NOMO-1 treated with dmso at 0.1 percent for 144 hours (cell line): ENCODE measurements around the gene AP5B1.

Experiments used
- DNase-seq: peaks from one replicate; lab custom pipeline; 2025; ENCODE audit not compliant: unreplicated experiment; lab: John Stamatoyannopoulos, UW

Gene AP5B1

GRCh38 chr11:65802841-65803240 is 22.1 kb upstream of the AP5B1 start:
- no peak for DNase-seq

DNA sequence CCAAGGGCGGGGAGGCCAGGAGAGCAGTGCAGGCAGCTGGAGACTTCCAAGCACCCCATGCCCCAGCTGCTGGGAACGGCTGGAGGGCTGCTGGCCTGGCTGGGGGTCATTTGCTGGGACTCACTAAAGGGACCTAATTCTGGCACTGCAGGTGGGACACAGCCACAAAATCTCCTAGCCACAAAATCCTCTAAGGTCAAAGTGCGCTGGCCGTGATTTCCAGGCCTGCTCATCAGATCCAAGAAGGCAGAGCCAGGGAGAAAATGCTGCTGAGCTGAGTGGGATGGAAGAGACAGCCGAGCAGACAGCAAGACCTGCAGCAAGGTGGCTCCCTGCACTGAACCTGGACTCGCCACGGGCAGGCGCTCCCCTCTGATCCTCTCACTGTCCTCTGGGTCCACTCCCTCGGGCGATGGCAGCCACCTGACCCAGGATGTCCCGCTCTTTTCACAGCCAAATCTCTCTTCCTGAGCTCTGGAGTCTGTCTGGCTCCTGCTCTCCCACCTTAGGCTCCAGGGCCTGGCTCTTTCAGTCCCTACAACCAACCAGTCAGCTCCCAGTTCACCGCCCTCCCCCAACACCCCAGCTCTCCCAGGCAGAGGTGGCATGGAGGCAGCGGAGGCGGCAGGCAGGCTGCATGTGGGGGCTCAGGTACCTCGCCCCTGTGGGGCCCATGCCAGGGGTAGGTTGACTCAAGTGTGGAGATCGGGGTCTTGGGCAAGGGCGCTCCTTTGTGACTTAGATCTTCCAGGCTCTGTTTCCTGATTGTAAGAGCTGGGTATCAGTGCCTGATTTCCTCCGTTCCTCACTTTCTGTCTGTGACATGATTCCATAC is 20.6 kb upstream of the AP5B1 start:
- no peak for DNase-seq

DNA sequence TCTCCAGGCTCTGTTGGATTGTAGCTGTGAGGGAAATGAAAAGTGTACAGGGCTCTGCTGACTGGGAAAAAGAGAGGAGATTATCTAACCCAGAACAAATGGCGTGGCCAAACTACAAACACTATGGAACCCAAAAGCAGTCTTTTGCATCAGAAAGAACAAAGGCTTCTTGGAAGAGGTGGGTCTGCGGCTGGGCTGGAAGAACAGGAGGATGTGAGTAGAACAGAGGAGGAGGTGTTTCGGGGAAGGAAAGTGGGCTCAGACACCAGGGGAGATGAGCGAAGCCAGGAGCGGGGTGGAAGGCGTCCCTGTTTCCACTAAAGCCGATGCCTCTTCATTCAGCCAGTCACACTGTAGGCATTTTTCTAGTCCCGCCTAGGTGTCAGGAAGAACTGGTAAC is 18.1 kb upstream of the AP5B1 start:
- DNase-seq, result no peak

DNA sequence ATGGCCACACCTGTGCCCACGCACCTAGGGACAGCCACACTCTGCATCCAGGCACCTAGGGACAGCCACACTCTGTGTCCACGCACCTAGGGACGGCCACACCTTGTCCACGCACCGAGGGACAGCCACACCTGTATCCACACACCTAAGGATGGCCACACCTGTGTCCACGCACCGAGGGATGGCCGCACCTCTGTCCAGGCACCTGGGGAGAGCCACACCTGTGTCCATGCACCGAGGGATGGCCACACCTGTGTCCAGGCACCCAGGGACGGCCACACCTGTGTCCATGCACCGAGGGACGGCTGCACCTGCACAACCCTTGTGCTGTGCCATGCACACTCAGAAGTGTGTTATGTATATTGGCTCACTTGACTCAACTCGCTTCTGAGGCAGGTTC is 16.9 kb upstream of the AP5B1 start:
- DNase-seq, result no peak

GRCh38 chr11:65796726-65797601 is 16.2 kb upstream of the AP5B1 start:
- DNase-seq, result no peak

- no peak for DNase-seq
These were observed 14.1 kb upstream of the AP5B1 start for GRCh38 chr11:65794570-65795510.

- DNase-seq, result no peak
These were observed 13.0 kb upstream of the AP5B1 start for GRCh38 chr11:65793625-65794400.

DNA sequence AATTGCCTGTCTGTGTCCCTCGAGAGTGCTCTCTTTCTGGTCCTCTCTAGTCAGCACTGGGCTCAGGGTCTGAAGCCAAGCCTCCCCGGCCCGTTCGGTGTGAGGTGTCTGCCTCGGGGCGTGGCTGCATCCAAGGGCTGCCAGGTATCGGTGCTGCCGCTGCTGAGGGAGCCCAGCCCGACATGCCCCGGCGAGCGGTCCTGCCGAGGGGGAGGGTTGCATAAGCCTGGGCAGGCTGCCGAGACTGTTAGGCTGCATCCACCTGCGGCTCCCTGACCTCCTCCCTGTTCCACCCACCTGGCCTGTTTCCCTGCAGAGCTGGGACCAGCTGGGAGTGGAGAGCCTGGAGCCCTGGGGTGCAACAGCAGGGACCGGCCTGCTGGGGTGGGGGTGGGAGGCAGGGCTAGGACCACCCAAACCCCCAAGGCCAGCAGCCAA is 12.4 kb upstream of the AP5B1 start:
- DNase-seq, result no peak

GRCh38 chr11:65792456-65792855 is 11.7 kb upstream of the AP5B1 start:
- DNase-seq, result no peak

GRCh38 chr11:65791719-65792213 is 11.0 kb upstream of the AP5B1 start:
- DNase-seq, result peak; percentile 90

DNA sequence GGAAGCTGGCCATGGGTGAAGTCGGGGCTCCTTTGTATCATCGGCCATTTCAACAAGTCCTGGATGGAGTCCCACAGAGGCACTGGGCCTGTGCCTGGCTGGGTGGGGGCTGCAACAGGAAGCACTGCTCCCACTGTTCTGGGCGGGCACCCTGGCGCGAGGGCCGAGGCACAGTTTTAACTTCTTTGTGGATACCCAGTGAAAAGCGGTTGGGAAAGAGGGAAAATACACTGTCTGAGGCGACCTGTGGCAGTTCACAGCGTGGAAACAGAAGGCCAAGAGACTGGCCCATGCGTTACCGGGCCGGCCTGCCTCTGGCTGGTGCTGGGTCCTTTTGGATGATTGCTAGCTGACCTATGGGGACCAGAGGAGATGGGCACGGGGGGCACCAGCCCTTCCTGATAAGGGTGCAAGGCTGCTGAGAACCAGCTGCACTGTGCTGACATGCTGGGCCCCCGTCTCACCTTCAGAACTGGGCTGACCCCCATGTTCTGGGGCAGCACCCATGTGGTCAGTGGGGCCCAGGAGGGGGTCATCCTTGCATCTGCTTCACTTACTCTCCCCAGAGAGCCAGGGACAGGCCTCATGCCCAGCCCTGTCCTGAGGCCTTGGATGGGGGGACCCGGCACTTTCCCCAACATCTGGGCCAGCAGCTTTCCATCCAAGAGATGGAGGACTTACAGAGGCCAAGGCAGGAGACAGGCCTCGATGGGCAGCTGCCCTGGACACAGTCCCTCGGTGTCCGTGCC is 10.3 kb upstream of the AP5B1 start:
- DNase-seq, result no peak

DNA sequence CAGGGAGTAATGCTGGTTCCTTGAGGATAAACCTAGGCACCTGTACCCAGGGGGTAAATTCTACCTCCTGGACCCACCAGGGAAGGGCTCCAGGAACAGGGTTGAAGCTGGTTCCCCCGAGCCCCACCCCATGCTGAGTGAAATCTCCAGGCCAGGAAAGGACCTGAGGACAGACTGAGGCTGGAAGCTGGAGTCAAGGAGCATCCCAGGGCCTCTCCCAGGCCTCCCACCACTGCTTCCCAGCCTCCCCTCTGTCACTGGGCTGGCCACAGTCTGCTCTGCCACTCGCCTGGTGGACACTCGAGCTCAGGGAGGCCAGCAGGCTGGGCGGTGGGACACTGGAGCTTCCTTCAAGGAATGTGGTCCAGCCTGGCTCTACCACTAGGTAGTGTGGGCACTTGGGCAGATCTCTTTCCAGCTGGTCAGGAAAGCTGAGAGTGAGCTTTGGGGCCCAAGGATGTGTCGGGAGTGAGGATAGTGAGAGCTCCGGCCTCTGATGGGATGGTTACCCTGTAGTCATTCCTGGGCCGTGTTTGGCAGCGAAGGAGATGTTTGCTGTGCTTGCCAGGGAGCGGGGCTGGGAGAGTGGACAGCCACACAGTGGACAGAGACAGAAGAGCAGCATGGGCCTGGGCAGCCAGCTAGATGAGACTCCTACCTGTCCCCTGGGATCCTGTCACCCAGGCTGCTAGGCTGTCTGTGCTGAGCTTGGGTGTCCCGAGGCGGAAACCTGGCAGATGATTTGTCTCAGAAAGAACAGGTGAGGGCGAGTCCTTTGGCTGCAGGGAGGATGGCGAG is 9.5 kb upstream of the AP5B1 start:
- no peak for DNase-seq

- DNase-seq, result no peak
These were observed 8.7 kb upstream of the AP5B1 start for GRCh38 chr11:65789230-65790103.

- DNase-seq, result no peak
These were observed 8.0 kb upstream of the AP5B1 start for GRCh38 chr11:65788821-65789220.

DNA sequence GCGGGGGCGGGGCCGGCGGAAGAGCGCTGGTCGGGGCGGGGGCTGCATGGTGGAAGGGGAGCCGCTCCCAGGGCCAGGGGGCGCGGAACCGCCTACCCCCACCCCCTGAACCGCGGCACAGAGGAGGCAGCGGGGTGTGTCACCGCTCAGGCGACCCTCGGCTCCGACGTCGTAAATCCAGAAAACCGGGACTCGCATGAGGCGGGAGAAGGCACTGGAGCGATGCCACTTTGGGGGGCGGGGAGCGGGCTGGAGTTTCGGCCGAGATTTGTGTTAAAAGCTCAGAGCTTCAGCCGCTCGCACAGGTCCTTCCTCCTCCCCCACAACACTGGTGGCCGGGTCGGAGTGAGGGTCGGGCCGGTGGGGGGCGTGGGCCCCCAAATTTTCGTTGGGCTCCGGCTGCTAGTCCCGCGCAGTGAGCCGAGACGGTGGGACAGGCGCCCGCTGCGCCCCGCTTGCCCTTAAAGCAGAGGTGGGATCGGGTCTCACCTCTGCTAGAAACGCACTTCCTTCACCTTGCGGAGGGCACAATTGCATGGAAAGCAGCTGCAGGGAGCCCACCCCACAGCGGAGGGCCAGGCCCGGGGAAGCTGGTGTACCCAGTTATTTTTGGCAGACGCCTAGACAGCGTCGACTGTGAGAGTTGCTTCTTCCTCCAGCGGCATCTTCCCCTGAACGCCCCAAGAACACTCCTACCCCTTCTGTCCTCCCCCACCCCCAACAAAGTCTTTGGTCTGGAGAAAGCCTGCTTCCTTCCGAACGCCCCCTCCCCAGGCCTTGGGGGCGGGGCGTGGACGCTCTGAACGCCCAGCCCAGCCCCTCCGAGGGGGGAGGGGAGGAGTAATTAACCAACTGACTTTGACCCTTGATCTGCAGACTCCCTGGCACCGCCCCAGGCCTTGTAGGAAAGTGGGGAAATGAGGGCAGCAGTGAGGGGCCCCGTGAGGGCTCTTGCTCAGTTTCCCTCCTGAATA is 7.2 kb upstream of the AP5B1 start:
- DNase-seq, result peak; percentile 94
